ENCODE data around the gene DPP6. TPM values are rescaled to one million over a fixed set of nuclear protein-coding genes. Genes with fewer than 3 reads are reported as not detected.

Gene DPP6
- total RNA-seq, 1 donor from 2014 or later: 0.58 TPM

- no peak for DNase-seq (ENCODE audit: low spot score)
These were observed 477.9 kb downstream of the DPP6 start for GRCh38 chr7:154530136-154530535.

- DNase-seq (ENCODE audit: low spot score): no peak
These were observed 480.6 kb downstream of the DPP6 start for GRCh38 chr7:154532771-154533170.

- no peak for DNase-seq (ENCODE audit: low spot score)
These were observed 488.4 kb downstream of the DPP6 start for GRCh38 chr7:154540596-154540995.

GRCh38 chr7:154541606-154542005 lies 489.4 kb downstream of the DPP6 start:
- no peak for DNase-seq (ENCODE audit: low spot score)

GRCh38 chr7:154546946-154547587 lies 494.9 kb downstream of the DPP6 start:
- DNase-seq (ENCODE audit: low spot score): no peak

DNA sequence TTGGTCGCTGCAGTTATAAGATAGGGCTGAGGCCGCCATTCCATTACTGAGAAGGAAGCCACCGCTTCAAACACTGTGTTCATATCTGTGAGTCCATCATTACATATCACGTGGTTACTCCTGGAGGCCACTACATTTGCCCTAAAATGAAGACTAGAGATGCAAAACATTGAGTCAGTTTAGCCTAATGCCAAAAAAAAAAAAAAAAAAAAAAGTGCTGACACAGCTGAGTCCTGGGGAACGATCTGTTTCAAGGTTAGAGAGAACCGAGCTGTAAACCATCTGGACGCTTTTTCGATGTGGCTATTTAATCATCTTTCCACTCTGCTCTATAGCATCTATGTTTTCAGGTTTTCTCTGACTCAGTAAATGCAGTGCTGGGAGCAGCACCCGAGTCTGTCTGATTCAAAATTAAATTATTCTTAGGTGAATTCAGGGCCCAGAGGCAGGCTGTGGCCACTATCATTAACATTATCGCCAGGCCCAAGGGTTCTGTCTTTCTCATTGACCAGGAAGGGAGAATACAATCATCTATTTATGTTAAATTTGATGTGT lies 501.6 kb downstream of the DPP6 start:
- DNase-seq (ENCODE audit: low spot score): no peak

GRCh38 chr7:154559454-154559853 lies 507.3 kb downstream of the DPP6 start:
- DNase-seq (ENCODE audit: low spot score): no peak

GRCh38 chr7:154564676-154565075 lies 512.5 kb downstream of the DPP6 start:
- no peak for DNase-seq (ENCODE audit: low spot score)

DNA sequence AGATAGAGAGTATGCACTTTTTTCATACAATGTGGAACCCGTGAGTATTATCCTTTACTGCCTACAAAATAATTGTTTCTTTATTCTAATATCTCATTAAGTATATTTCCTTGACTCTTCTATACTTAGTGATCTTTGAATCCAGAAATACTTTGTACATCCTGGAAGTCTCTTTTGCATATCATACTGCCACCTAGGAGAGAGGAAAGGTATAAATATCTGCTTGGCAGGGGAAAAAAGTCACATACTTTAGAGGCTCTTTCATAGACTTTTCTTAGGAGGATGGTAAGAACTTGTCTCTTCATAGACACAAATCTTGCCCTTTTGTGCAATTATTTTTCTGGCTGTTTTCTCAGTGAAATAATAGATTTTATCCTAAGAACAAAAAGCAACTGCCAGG lies 514.7 kb downstream of the DPP6 start:
- DNase-seq (ENCODE audit: low spot score): no peak

DNA sequence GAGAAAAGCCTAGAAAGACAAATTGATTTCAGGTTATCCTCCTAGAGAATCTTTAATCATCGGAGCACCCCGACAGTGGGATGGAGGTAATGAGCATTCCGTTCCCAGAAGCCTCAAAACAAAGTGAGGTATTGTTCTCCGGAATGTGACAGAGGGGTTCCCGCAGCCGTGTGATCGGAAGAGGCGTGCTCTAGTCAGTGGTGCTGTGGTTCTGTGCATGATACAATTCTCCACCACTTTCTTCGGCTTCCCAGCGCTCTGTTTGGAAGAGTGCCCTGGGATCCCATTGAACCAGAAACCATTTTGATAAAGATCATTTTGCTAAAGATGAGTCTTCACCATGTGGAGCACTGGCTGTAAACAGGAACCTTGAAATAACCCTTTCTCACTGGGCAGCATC lies 516.1 kb downstream of the DPP6 start:
- DNase-seq (ENCODE audit: low spot score): no peak

DNA sequence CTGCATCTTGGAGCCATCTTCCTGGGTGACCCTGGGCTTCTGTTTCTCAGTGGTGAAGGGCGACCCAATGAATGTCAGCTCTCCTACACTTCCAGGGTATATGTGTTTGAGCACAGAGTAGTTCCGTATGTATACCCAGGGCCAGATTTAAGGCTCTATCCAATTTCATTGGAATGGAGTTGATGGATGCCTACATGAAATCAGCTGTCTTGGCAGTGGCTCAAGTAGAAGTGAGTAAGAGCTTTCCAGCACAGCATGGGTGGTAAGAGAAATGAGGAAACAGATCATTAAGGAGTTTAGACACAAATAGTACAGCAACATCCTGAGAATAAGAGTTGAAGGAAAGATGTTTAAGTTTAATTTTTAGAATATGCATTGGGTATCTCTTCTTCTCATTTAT lies 517.7 kb downstream of the DPP6 start:
- DNase-seq (ENCODE audit: low spot score): no peak

DNA sequence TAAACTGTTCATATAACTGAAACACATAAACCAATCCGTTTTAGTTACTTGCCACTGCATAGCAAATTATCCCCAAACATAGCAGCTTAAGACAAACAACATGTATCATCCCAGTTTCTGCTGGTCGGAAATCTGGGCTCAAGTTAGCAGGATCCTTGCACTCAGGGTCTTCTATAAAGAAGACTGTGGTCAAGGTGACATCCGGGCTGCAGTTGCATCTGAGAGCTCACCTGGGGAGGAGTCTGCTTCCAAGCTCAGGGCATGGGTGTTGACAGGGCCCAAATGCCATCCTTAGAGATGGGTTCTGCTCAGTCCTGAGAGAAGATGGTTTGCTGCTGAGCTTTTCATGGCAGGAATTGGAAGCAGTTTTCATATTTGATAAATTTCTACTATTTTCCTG lies 519.6 kb downstream of the DPP6 start:
- DNase-seq (ENCODE audit: low spot score): no peak

GRCh38 chr7:154574235-154574634 lies 522.0 kb downstream of the DPP6 start:
- DNase-seq (ENCODE audit: low spot score): no peak

DNA sequence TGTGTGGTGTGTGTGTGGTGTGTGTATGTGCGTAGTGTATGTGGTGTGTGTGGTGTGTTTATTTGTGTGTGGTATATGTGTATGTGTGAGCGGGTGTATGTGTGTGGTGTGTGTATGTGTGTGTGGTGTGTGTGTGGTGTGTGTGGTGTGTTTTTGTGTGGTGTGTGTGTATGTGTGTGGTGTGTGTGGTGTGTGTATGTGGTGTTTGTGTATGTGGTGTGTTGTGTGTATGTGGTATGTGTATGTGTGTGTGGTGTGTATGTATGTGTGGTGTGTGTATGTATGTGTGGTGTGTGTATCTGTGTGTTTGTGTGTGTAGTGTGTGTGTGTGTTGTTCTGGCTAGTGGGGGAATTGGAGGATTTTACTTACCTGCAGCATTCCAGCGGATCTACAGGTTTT lies 523.3 kb downstream of the DPP6 start:
- no peak for DNase-seq (ENCODE audit: low spot score)

- DNase-seq (ENCODE audit: low spot score): no peak
These were observed 524.4 kb downstream of the DPP6 start for GRCh38 chr7:154576604-154577003.

DNA sequence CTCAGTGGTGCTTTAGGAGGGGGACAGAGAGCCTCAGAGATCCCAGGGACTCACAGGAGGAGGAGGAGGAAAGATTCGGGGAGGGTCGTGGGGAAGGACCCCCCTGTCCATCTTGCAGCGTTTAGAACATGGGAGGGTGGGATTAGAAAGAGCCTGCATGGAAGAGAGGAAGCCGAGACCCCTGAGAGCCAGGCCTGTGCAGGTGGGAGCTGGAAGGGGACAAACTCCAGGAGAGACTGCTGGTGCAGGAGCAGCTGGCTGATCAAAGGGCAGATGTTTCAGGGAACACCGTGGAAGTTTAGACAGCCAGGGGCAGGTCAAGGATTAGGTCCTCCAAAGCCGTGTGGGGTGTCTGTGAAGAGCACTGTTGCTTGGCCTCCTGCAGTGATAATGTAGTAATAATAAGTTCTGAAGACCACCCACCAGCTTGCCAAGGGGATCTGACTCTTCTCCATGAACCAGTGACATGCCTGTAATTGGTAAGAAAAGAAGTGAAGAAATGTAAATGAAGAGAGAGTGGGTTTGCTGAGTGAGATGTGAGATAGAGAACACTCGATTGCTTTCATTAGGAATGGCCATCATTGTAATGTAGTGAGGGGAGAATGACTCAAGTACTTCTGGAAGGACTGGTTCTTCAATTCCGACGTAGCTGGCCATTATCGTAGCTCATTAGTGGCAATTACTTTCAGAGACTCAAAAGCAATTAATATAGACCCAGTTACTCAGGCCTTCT lies 525.1 kb downstream of the DPP6 start:
- DNase-seq (ENCODE audit: low spot score): no peak

DNA sequence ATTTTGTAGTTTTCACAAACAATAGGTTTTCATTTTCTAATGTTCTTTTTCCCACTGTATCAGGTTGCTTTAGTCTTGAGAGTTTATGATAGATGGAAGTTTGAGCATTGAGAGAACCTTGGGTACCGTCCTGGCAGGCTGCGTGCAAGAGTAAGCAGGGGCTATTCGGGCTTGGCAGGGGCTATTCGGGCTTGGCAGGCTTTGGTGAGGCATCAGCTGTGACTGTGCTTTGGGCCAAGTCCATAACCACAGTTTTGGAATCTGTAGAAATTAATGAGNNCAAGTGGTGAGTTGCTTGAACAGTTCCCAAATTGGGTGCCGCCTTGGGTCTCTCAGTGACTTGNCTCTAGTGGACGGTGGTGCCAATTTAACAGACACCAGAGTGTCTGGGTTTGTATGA lies 526.1 kb downstream of the DPP6 start:
- DNase-seq (ENCODE audit: low spot score): no peak

DNA sequence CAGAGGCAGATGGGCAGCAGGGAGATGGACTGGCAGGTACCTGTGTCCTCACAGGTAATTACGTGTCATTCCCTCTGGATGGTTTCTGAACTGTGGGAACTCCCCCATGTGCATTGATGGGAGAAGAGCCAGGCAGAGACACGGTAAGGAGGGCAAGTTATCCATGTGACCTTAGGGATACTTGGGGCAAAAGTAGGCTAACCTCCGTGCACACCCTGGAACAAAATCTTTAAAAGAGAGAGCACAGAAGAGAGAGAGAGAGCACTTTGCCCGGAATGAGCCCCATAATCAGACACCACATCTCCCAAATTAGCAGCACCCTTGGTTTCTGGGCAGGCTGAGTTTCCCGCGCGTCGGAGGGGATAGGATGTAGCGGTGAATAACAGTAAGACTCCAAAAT lies 527.5 kb downstream of the DPP6 start:
- no peak for DNase-seq (ENCODE audit: low spot score)

DNA sequence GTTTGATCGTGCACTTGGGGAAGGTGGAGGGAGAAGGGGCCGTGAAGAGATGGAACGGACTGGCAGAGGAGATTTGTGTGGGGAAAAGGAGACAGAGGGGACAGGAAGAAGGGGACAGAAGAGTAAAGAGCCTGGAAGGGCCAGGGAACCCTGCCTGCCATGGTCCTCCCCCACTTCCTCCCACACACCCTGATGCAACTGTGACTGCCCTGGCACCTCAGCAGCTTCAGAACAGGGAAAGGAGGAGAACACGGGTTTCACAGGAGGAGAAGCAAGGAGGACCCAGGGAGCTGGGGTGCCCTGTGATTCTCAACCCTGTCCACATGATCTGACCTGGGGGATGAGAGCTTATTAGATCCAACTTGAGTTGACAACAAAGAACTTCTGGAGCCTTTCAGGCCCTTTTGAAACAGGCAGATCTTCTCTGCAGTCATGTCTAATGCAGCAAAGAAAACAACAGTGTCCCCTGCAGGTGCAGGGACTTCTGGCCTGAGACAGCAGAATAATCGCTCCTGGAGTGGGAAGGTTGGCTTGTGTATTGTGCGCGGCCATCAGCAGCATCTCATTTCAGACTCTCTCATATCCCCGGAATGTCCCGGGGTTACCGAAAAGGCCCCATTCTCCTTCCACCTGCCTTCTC lies 529.2 kb downstream of the DPP6 start:
- no peak for DNase-seq (ENCODE audit: low spot score)

DNA sequence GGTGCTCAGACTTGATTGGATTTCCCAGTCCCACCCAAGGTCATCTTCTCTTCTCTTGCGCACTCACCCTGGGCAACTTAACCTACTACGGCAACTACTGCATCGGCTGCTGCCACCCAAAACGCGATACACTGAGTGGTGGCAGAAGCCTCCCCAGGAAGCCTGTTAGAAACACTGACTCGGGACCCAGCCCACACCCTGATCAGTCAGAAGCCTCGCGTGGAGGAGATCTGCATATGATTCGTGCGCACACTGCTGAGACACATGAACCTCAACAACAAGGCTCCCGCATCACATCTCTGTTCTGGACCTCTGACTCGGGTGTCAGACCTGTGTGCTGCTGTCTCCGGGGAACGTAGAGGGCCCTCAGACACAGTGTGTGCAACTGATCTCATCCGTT lies 531.3 kb downstream of the DPP6 start:
- no peak for DNase-seq (ENCODE audit: low spot score)

GRCh38 chr7:154584352-154585252 lies 532.4 kb downstream of the DPP6 start:
- no peak for DNase-seq (ENCODE audit: low spot score)

All from mesenteric fat pad (tissue), 1 donor.